HepG2 (cell line): ENCODE results near the gene POLRMT. TPM values are rescaled to one million over a fixed set of nuclear protein-coding genes. Genes with fewer than 3 reads are reported as not detected.

Experiments used
- ATAC-seq: fragments of 200-7000 bp; cut with Tn5 transposase; 3 replicates; pipeline ENCODE4 v1.9.1; 2020; ENCODE audit warnings: mild to moderate bottlenecking, moderate library complexity
- BruUV-seq: library from RNA; stranded (reverse); fragments of 400-500 nt; replicated peaks from 2 replicates; lab custom pipeline; 2021; lab: Mats Ljungman, UMichigan
- CTCF ChIA-PET: fragments of 300-600 bp; formaldehyde crosslinking; extraction: SDS; loops from one replicate; lab custom pipeline; 2021; ENCODE audit warnings: low total read pairs, inconsistent platforms, low intra/inter-chr PET ratio; lab: Yijun Ruan, JAX
- POLR2A ChIA-PET: fragments of 350-600 bp; sonication (Branson Sonifier 250); formaldehyde crosslinking; loops from one replicate; lab custom pipeline; 2020; ENCODE audit warnings: antibody characterized with exemption, inconsistent platforms; lab: Yijun Ruan, JAX
- DNase-seq: peaks from one replicate; pipeline ENCODE4 v3.0.0-alpha.2; 2015; ENCODE audit warnings: low spot score
- FAIRE-seq: peaks from 3 replicates; lab custom pipeline; 2011; peaks lifted over from hg19 to GRCh38; lab: Jason Lieb, UNC
- H2AFZ ChIP-seq: one replicate; pipeline ENCODE4 v1.6.1; 2011; ENCODE audit warnings: low read length, inconsistent platforms
- H3K27ac ChIP-seq: fragments of 300-600 bp; 3 replicates; pipeline ENCODE4 v1.8.0; 2011; ENCODE audit warnings: mixed run types, mild to moderate bottlenecking, mixed read lengths, low read length, inconsistent platforms; ENCODE audit not compliant: insufficient read depth; ENCODE audit errors: extremely low read length
- H3K27me3 ChIP-seq, 2 experiments: fragments of 200-600 bp in 1 of 2; 2 replicates in 1 of 2; 3 replicates in 1 of 2; pipeline versions ENCODE4 v1.6.0 to v1.8.0; 2011; ENCODE audit warnings: low read length in 2 of 2, mild to moderate bottlenecking in 2 of 2, moderate library complexity in 2 of 2, inconsistent platforms in 1 of 2; ENCODE audit not compliant: insufficient read depth in 2 of 2, control insufficient read depth in 1 of 2
- H3K36me3 ChIP-seq, 2 experiments: fragments of 200-600 bp in 1 of 2; replicated peaks in 1 of 2; 2 replicates in 1 of 2; 3 replicates in 1 of 2; pipeline versions ENCODE4 v1.5.1 to v1.8.0; 2011; ENCODE audit warnings: low read length in 2 of 2, inconsistent platforms in 1 of 2; ENCODE audit not compliant: insufficient read depth in 2 of 2, control insufficient read depth in 1 of 2
- H3K4me1 ChIP-seq: 2 replicates; pipeline ENCODE4 v1.5.1; 2012; ENCODE audit warnings: low read length, inconsistent platforms; ENCODE audit not compliant: insufficient read depth
- H3K4me2 ChIP-seq: 2 replicates; pipeline ENCODE4 v1.6.0; 2011; ENCODE audit warnings: low read depth, low read length, inconsistent platforms
- H3K4me3 ChIP-seq, 3 experiments: fragments of 200-600 bp in 1 of 3; sonication (generic), shearing (Covaris generic) in 1 of 3; replicated peaks in 1 of 3; 2 replicates each; pipeline ENCODE4 v1.5.1; 2011 to 2016; ENCODE audit warnings: low read length in 3 of 3, inconsistent platforms in 2 of 3, low read depth in 2 of 3, mild to moderate bottlenecking in 2 of 3, control low read depth in 1 of 3, mixed read lengths in 1 of 3; ENCODE audit not compliant: insufficient read depth in 1 of 3
- H3K79me2 ChIP-seq: one replicate; pipeline ENCODE4 v1.6.1; 2011; ENCODE audit warnings: low read length, inconsistent platforms; ENCODE audit not compliant: insufficient read depth
- H3K9ac ChIP-seq: 2 replicates; pipeline ENCODE4 v1.6.0; 2011; ENCODE audit warnings: mild to moderate bottlenecking, low read depth, low read length, inconsistent platforms; ENCODE audit not compliant: insufficient read depth
- H3K9me3 ChIP-seq: 2 replicates; pipeline ENCODE4 v1.5.1; 2012; ENCODE audit warnings: mild to moderate bottlenecking, low read length
- H4K20me1 ChIP-seq: 2 replicates; pipeline ENCODE4 v1.6.0; 2011; ENCODE audit warnings: inconsistent platforms, mild to moderate bottlenecking, low read length, moderate library complexity; ENCODE audit not compliant: insufficient read depth
- CREM ChIP-seq, 2 experiments: sonication (generic) in 1 of 2; formaldehyde crosslinking in 1 of 2; IDR thresholded peaks; 2 replicates each; pipeline versions ENCODE4 v1.4.0 to v1.6.1; 2016 to 2020; ENCODE audit warnings: antibody characterized with exemption in 1 of 2, mild to moderate bottlenecking in 1 of 2, missing genetic modification reagents in 1 of 2
- KAT8 ChIP-seq: IDR thresholded peaks from 2 replicates; pipeline ENCODE4 v1.6.1; 2016; ENCODE audit warnings: missing genetic modification reagents, missing compliant biosample characterization
- KDM5B ChIP-seq: sonication (generic); formaldehyde crosslinking; IDR thresholded peaks from 2 replicates; pipeline ENCODE4 v1.4.0; 2020; ENCODE audit warnings: missing genetic modification reagents, mild to moderate bottlenecking, borderline replicate concordance
- NAIF1 ChIP-seq: sonication (generic); formaldehyde crosslinking; IDR thresholded peaks from 2 replicates; pipeline ENCODE4 v1.5.0; 2020; ENCODE audit warnings: mild to moderate bottlenecking, missing genetic modification reagents, borderline replicate concordance
- PHF8 ChIP-seq: sonication (generic); formaldehyde crosslinking; IDR thresholded peaks from 2 replicates; pipeline ENCODE4 v1.5.0; 2020; ENCODE audit warnings: missing genetic modification reagents
- PLRG1 ChIP-seq: fragments of 450-650 bp; conservative IDR thresholded peaks from 2 replicates; pipeline ENCODE4 v1.6.1; 2016
- REPIN1 ChIP-seq: sonication (generic); formaldehyde crosslinking; IDR thresholded peaks from 2 replicates; pipeline ENCODE4 v1.8.0; 2022; ENCODE audit warnings: missing genetic modification reagents, low read depth, mild to moderate bottlenecking, borderline replicate concordance
- ZFY ChIP-seq: sonication (generic); formaldehyde crosslinking; IDR thresholded peaks from 2 replicates; pipeline ENCODE4 v1.4.0; 2020; ENCODE audit warnings: missing genetic modification reagents
- ZNF44 ChIP-seq: sonication (generic); formaldehyde crosslinking; IDR thresholded peaks from 2 replicates; pipeline ENCODE4 v1.5.1; 2020; ENCODE audit warnings: mild to moderate bottlenecking, missing genetic modification reagents
- ZNF501 ChIP-seq: sonication (generic); formaldehyde crosslinking; IDR thresholded peaks from 2 replicates; pipeline ENCODE4 v1.5.1; 2020; ENCODE audit warnings: mild to moderate bottlenecking, moderate library complexity, missing genetic modification reagents
- ZNF546 ChIP-seq: sonication (generic); formaldehyde crosslinking; conservative IDR thresholded peaks from 2 replicates; pipeline ENCODE4 v1.8.1; 2023; ENCODE audit warnings: mild to moderate bottlenecking, missing genetic modification reagents
- ZNF572 ChIP-seq: sonication (generic); formaldehyde crosslinking; IDR thresholded peaks from 2 replicates; pipeline ENCODE4 v1.5.1; 2020; ENCODE audit warnings: mild to moderate bottlenecking, missing genetic modification reagents
- ZNF777 ChIP-seq: sonication (generic); formaldehyde crosslinking; IDR thresholded peaks from 2 replicates; pipeline ENCODE4 v1.4.0; 2020; ENCODE audit warnings: missing genetic modification reagents
- ZNF879 ChIP-seq: sonication (generic); formaldehyde crosslinking; IDR thresholded peaks from 2 replicates; pipeline ENCODE4 v1.8.1; 2023; ENCODE audit warnings: missing genetic modification reagents
- WGBS: methylation state at CpG from one replicate; pipeline ENCODE4 v1.1.6; 2017; ENCODE audit warnings: low lambda C conversion rate; 5-methylcytosine and 5-hydroxymethylcytosine counted together
- in situ Hi-C: cut with HindIII; loops from 2 replicates; pipeline ENCODE4 v1.10.0; 2017; ENCODE audit warnings: low pct_unique_long_range_greater_than_20kb; ENCODE audit not compliant: extremely low pct_ligation_motif_present
- intact Hi-C: fragments of 100-400 bp; cut with micrococcal nuclease; formaldehyde crosslinking; loops from one replicate; pipeline ENCODE4 v1.10.0; 2022; ENCODE audit not compliant: unreplicated experiment
- polyA plus RNA-seq, 8 experiments: library from polyadenylated mRNA; depleted of rRNA in 3 of 8; stranded (reverse) in 7 of 8; unstranded in 1 of 8; fragments of >200 nt; fragmentation: Illumina TruSeq in 4 of 8; extraction: Trizol in 4 of 8; gene quantifications; 2 replicates each; pipeline versions ENCODE4 v1.2.1 to v1.2.3, GENCODE V29; 2011 to 2016; ENCODE audit warnings: low read depth in 4 of 8, missing spikeins in 1 of 8, mixed read lengths in 1 of 8; ENCODE audit not compliant: insufficient read depth in 1 of 8
- total RNA-seq, 5 experiments: library from RNA; depleted of rRNA; stranded (reverse); fragments of >200 nt; fragmentation: Illumina TruSeq; extraction: Trizol; gene quantifications; 2 replicates each; pipeline ENCODE4 v1.2.3, GENCODE V29; 2016; ENCODE audit warnings: low read depth in 1 of 5
- TF ChIP-seq, protein P1 (sequence below): sonication (generic); formaldehyde crosslinking; IDR thresholded peaks from 2 replicates; pipeline ENCODE4 v1.4.0; 2020; ENCODE audit warnings: missing genetic modification reagents
- TF ChIP-seq, protein P2 (sequence below): sonication (generic); formaldehyde crosslinking; IDR thresholded peaks from 2 replicates; pipeline ENCODE4 v1.4.0; 2020; ENCODE audit warnings: missing genetic modification reagents
- TF ChIP-seq, protein P3 (sequence below): sonication (generic); formaldehyde crosslinking; IDR thresholded peaks from 2 replicates; pipeline ENCODE4 v1.4.0; 2020; ENCODE audit warnings: mild to moderate bottlenecking, missing genetic modification reagents

Gene POLRMT
- total and polyA plus RNA-seq, 2 of the 13 experiments (the other 11 are each of a cell fraction or from before 2014, with no cell fraction given), result 78.0 to 101 TPM

DNA sequence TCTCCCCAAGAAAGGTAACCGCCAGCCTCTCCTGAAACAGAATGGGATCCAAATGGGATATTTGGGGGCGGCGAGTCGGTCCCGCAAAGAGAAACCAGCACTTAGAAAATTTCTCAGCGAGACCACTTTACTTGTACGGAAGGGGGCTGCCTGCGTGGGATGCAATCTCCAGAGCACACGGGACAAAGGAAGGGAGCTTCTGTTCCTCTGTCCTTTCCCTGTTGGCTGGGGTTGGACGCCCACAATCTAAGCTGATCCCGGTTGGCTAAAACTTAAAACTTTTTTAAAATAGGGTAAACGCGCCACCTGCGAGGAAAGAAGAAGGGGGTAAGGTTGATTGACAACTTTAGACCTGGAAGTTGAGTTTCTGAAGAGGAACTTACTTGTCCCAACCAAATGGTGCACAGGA lies 61.8 kb downstream of the POLRMT start:
- POLR2A ChIA-PET, result interaction anchor here (0.7 to 4.3 kb wide), 6 partner anchors 14 to 89 kb away, joined by 3 to 45 read pairs (median 10); partner anchors contain the start of genes CDC34 and POLRMT
- TF ChIP-seq PHF8 (CRISPR knock-in tag) (0 out of 2 replicates have a peak, but pooled peaks have one; percentile 5), ZNF572 (CRISPR knock-in tag) (0 out of 2 replicates have a peak, but pooled peaks have one; percentile 1), CREM (IDR thresholded peaks at IDR 0.05) (no peak), CREM (CRISPR knock-in tag; IDR thresholded peaks at IDR 0.05) (no peak), KAT8 (CRISPR knock-in tag) (no peak; the same call in 1 of the 2 replicates), PLRG1 (no peak), ZNF879 (no peak), REPIN1 (no peak), ZFY (no peak), ZNF777 (CRISPR knock-in tag) (0 out of 2 replicates have a peak, but pooled peaks have one; percentile 6), KDM5B (CRISPR knock-in tag) (peak; percentile 20; the same call in 1 of the 2 replicates), ZNF501 (CRISPR knock-in tag) (peak; percentile 67; the same call in 1 of the 2 replicates), ZNF546 (CRISPR knock-in tag) (0 out of 2 replicates have a peak, but pooled peaks have one; percentile 47), NAIF1 (0 out of 2 replicates have a peak, but pooled peaks have one; percentile 5), ZNF44 (CRISPR knock-in tag) (no peak)
- TF ChIP-seq, protein P1, sequence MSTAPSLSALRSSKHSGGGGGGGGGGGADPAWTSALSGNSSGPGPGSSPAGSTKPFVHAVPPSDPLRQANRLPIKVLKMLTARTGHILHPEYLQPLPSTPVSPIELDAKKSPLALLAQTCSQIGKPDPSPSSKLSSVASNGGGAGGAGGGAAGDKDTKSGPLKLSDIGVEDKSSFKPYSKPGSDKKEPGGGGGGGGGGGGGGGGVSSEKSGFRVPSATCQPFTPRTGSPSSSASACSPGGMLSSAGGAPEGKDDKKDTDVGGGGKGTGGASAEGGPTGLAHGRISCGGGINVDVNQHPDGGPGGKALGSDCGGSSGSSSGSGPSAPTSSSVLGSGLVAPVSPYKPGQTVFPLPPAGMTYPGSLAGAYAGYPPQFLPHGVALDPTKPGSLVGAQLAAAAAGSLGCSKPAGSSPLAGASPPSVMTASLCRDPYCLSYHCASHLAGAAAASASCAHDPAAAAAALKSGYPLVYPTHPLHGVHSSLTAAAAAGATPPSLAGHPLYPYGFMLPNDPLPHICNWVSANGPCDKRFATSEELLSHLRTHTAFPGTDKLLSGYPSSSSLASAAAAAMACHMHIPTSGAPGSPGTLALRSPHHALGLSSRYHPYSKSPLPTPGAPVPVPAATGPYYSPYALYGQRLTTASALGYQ, result 0 out of 2 replicates have a peak, but pooled peaks have one; percentile 7
- TF ChIP-seq, protein P2, sequence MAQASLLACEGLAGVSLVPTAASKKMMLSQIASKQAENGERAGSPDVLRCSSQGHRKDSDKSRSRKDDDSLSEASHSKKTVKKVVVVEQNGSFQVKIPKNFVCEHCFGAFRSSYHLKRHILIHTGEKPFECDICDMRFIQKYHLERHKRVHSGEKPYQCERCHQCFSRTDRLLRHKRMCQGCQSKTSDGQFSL, result no peak
- TF ChIP-seq, protein P3, sequence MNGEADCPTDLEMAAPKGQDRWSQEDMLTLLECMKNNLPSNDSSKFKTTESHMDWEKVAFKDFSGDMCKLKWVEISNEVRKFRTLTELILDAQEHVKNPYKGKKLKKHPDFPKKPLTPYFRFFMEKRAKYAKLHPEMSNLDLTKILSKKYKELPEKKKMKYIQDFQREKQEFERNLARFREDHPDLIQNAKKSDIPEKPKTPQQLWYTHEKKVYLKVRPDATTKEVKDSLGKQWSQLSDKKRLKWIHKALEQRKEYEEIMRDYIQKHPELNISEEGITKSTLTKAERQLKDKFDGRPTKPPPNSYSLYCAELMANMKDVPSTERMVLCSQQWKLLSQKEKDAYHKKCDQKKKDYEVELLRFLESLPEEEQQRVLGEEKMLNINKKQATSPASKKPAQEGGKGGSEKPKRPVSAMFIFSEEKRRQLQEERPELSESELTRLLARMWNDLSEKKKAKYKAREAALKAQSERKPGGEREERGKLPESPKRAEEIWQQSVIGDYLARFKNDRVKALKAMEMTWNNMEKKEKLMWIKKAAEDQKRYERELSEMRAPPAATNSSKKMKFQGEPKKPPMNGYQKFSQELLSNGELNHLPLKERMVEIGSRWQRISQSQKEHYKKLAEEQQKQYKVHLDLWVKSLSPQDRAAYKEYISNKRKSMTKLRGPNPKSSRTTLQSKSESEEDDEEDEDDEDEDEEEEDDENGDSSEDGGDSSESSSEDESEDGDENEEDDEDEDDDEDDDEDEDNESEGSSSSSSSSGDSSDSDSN (CRISPR knock-in tag), result peak; percentile 4; the same call in 1 of the 2 replicates

More for the DNA sequence above, 61.8 kb downstream of the POLRMT start:
- Histone ChIP-seq H3K4me2 (peak overlapping the region; percentile 92), H3K9ac (peak overlapping the region; percentile 70), H3K4me1 (peaks cover 31% of the 10 kb centered on the region), H3K36me3 (peaks cover under 1 to 3% of the 10 kb centered on the region in 2 experiments; a peak in 2 of 5 replicates), H3K27ac (peak overlapping the region; percentile 95), H2AFZ (no peak overlapping the region), H4K20me1 (peaks cover 35% of the 10 kb centered on the region), H3K79me2 (peaks cover 42% of the 10 kb centered on the region), H3K27me3 (no peaks in the 10 kb centered on the region; a peak in 1 of 5 replicates), H3K4me3 (peak overlapping the region; percentile 64 to 96 (median 80)), H3K9me3 (no peaks in the 10 kb centered on the region)
- peak; percentile 15; the same call in 1 of the 3 replicates for ATAC-seq
- in situ Hi-C loops (no loop called here), intact Hi-C loops (loop anchor here (2.0 kb wide), 1 partner anchor 21 kb away; no protein-coding TSS in a partner anchor)
- FAIRE-seq, result no peak
- WGBS, result under 1% methylated on average over 12 of the region's 14 CpGs
- DNase-seq, result peak; percentile 56
- CTCF ChIA-PET, result interaction anchor here (0.9 kb wide), 1 partner anchor 22 kb away, joined by 3 read pairs; no protein-coding TSS in a partner anchor
- BruUV-seq, result TSS peak; percentile 89
